OCI-LY3 (cell line): Measurements from ENCODE around the gene ANKRD33B.

ENCODE experiments used
- H2AFZ ChIP-seq: fragments of 200-600, 300-600 bp; shearing (Covaris generic); 2 replicates; pipeline ENCODE4 v1.6.0; 2014; ENCODE audit warnings: antibody characterized with exemption, low read depth, low read length
- H3K27ac ChIP-seq: fragments of 200-600, 300-600 bp; sonication (generic); 2 replicates; pipeline ENCODE4 v1.5.1; 2014; ENCODE audit warnings: mild to moderate bottlenecking, low read length, moderate library complexity, mixed read lengths
- H3K27me3 ChIP-seq: fragments of 200-600, 300-600 bp; sonication (generic); 2 replicates; pipeline ENCODE4 v1.6.1; 2014; ENCODE audit warnings: low read depth, low read length, mixed read lengths
- H3K36me3 ChIP-seq: fragments of 200-600, 300-600 bp; sonication (generic); replicated peaks from 2 replicates; pipeline ENCODE3; 2014; ENCODE audit warnings: low read depth, low read length, mixed read lengths
- H3K4me1 ChIP-seq: fragments of 300-600, 200-600 bp; sonication (generic); 2 replicates; pipeline ENCODE4 v1.6.1; 2014; ENCODE audit warnings: low read length, mixed read lengths
- H3K4me2 ChIP-seq: fragments of 200-600, 300-600 bp; sonication (generic); 2 replicates; pipeline ENCODE4 v1.6.1; 2014; ENCODE audit warnings: low read length, mixed read lengths
- H3K4me3 ChIP-seq: fragments of 300-600, 200-600 bp; sonication (generic); 2 replicates; pipeline ENCODE4 v1.5.1; 2014; ENCODE audit warnings: antibody characterized with exemption, mild to moderate bottlenecking, low read length, moderate library complexity
- H3K79me2 ChIP-seq: fragments of 300-600, 200-600 bp; shearing (Covaris generic); 2 replicates; pipeline ENCODE4 v1.6.1; 2014; ENCODE audit warnings: mild to moderate bottlenecking, low read length, mixed read lengths
- H3K9ac ChIP-seq: fragments of 300-600, 200-600 bp; shearing (Covaris generic); 2 replicates; pipeline ENCODE4 v1.6.0; 2014; ENCODE audit warnings: mild to moderate bottlenecking, low read length, moderate library complexity
- H3K9me3 ChIP-seq: fragments of 200-600, 300-600 bp; shearing (Covaris generic); 2 replicates; pipeline ENCODE4 v1.6.1; 2014; ENCODE audit warnings: low read length, mixed read lengths; ENCODE audit not compliant: insufficient read depth
- H4K20me1 ChIP-seq: fragments of 200-600, 300-600 bp; sonication (generic); 2 replicates; pipeline ENCODE4 v1.6.1; 2016; ENCODE audit warnings: low read length, mixed read lengths; ENCODE audit not compliant: insufficient read depth
- CTCF ChIP-seq: fragments of 200-600, 300-600 bp; sonication (generic); IDR thresholded peaks from 2 replicates; pipeline ENCODE4 v1.5.1; 2014; ENCODE audit warnings: antibody characterized with exemption, low read length, low read depth
- EZH2phosphoT487 ChIP-seq: fragments of 200-600 bp; shearing (Covaris generic); IDR thresholded peaks from 2 replicates; pipeline ENCODE4 v1.6.1; 2018; ENCODE audit warnings: antibody characterized with exemption, mixed run types, low read depth

The ANKRD33B gene

GRCh38 chr5:10540951-10541646 is 22.8 kb upstream of the ANKRD33B start:
- Histone ChIP-seq H3K36me3 (no peaks in the 10 kb centered on the region), H3K9me3 (no peaks in the 10 kb centered on the region), H3K4me2 (no peak overlapping the region), H3K9ac (no peak overlapping the region), H3K79me2 (no peaks in the 10 kb centered on the region), H3K4me3 (no peak overlapping the region), H2AFZ (no peak overlapping the region), H3K4me1 (peaks cover 12% of the 10 kb centered on the region), H4K20me1 (no peaks in the 10 kb centered on the region), H3K27me3 (peaks cover 37% of the 10 kb centered on the region), H3K27ac (no peak overlapping the region)
- TF ChIP-seq EZH2phosphoT487 (no peak), CTCF (no peak)

GRCh38 chr5:10542055-10542550 is 21.8 kb upstream of the ANKRD33B start:
- H3K27me3 ChIP-seq, result peaks cover 46% of the 10 kb centered on the region
- H2AFZ ChIP-seq, result no peak overlapping the region
- no peaks in the 10 kb centered on the region for H3K79me2 ChIP-seq
- TF ChIP-seq CTCF (no peak), EZH2phosphoT487 (no peak)
- H3K4me2 ChIP-seq, result no peak overlapping the region
- H3K4me1 ChIP-seq, result peaks cover 7% of the 10 kb centered on the region
- no peaks in the 10 kb centered on the region for H3K9me3 ChIP-seq
- no peak overlapping the region for H3K27ac ChIP-seq
- H4K20me1 ChIP-seq, result no peaks in the 10 kb centered on the region
- H3K4me3 ChIP-seq, result no peak overlapping the region
- H3K9ac ChIP-seq, result no peak overlapping the region
- no peaks in the 10 kb centered on the region for H3K36me3 ChIP-seq

GRCh38 chr5:10543585-10544040 is 20.3 kb upstream of the ANKRD33B start:
- Histone ChIP-seq H3K4me1 (peaks cover 3% of the 10 kb centered on the region), H3K4me3 (no peak overlapping the region), H3K79me2 (no peaks in the 10 kb centered on the region), H3K36me3 (no peaks in the 10 kb centered on the region), H3K9me3 (no peaks in the 10 kb centered on the region), H3K9ac (no peak overlapping the region), H3K27ac (no peak overlapping the region), H2AFZ (no peak overlapping the region), H4K20me1 (no peaks in the 10 kb centered on the region), H3K27me3 (peaks cover 46% of the 10 kb centered on the region), H3K4me2 (no peak overlapping the region)
- TF ChIP-seq CTCF (no peak), EZH2phosphoT487 (no peak)

GRCh38 chr5:10545084-10545483 is 18.8 kb upstream of the ANKRD33B start:
- H4K20me1 ChIP-seq, result no peaks in the 10 kb centered on the region
- H3K79me2 ChIP-seq, result no peaks in the 10 kb centered on the region
- H3K9ac ChIP-seq, result no peak overlapping the region
- H3K4me2 ChIP-seq, result no peak overlapping the region
- TF ChIP-seq CTCF (no peak), EZH2phosphoT487 (no peak)
- no peaks in the 10 kb centered on the region for H3K36me3 ChIP-seq
- H3K27me3 ChIP-seq, result peaks cover 42% of the 10 kb centered on the region
- H2AFZ ChIP-seq, result no peak overlapping the region
- no peaks in the 10 kb centered on the region for H3K9me3 ChIP-seq
- H3K4me3 ChIP-seq, result no peak overlapping the region
- peaks cover 3% of the 10 kb centered on the region for H3K4me1 ChIP-seq
- no peak overlapping the region for H3K27ac ChIP-seq
